ENCODE data around the gene HHATL.
A peak's percentile ranks its signal among the peaks of the same experiment; 100 is the strongest.

Gene HHATL

DNA sequence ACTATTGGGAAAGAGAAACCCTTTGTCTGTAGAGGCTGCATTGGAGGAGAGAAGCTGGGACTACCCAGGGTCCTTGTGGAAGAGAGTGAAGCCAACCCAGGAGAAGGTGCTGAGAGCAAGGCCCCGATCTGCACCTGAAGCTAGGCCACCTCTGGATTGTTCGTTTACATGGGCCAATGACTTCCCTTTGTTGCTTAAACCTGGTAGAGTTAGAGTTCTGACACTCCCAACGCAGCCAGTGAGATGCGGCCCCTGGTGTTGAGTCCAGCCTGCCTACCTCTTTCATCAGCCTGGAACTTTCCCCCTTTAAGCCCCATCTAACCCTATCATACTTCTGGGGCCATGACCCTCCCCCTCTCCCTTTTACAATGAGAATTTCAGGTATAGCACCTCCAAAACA, 39.7 kb upstream of the HHATL start:
- no peaks in the 10 kb centered on the region for H3K27me3 ChIP-seq (ENCODE audit: insufficient read depth, low read length)
- H3K9me3 ChIP-seq (ENCODE audit: low read length), result no peaks in the 10 kb centered on the region
- H3K4me3 ChIP-seq (ENCODE audit: low read length), result no peak overlapping the region
- H3K4me1 ChIP-seq (ENCODE audit: insufficient read depth, low read length), result no peaks in the 10 kb centered on the region
- no peak overlapping the region for H2AFZ ChIP-seq (ENCODE audit: low read depth, low read length)
- H3K36me3 ChIP-seq (ENCODE audit: insufficient read depth, low read length), result no peaks in the 10 kb centered on the region

DNA sequence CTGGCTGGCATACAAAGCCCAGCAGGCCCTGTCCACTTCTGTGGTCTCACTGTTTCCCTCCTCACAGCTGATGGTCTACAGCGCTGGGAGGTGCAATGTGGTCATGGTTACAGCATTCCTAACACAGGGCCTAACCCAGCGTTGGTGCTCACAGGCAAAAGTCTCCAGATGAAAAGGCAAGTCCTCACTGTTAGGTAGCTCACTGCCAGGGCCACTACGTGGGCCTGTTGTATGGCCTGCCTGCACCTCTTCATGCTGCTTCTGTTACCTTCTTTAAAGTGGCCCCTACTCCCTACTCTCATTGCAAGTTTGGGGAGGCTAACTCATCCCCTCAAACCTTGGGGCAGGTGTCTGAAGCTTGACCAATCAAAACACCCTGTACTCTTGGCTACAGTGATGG, 39.2 kb upstream of the HHATL start:
- H3K4me1 ChIP-seq (ENCODE audit: insufficient read depth, low read length), result no peaks in the 10 kb centered on the region
- H3K36me3 ChIP-seq (ENCODE audit: insufficient read depth, low read length), result no peaks in the 10 kb centered on the region
- no peak overlapping the region for H3K4me3 ChIP-seq (ENCODE audit: low read length)
- no peaks in the 10 kb centered on the region for H3K27me3 ChIP-seq (ENCODE audit: insufficient read depth, low read length)
- no peaks in the 10 kb centered on the region for H3K9me3 ChIP-seq (ENCODE audit: low read length)
- H2AFZ ChIP-seq (ENCODE audit: low read depth, low read length), result no peak overlapping the region

DNA sequence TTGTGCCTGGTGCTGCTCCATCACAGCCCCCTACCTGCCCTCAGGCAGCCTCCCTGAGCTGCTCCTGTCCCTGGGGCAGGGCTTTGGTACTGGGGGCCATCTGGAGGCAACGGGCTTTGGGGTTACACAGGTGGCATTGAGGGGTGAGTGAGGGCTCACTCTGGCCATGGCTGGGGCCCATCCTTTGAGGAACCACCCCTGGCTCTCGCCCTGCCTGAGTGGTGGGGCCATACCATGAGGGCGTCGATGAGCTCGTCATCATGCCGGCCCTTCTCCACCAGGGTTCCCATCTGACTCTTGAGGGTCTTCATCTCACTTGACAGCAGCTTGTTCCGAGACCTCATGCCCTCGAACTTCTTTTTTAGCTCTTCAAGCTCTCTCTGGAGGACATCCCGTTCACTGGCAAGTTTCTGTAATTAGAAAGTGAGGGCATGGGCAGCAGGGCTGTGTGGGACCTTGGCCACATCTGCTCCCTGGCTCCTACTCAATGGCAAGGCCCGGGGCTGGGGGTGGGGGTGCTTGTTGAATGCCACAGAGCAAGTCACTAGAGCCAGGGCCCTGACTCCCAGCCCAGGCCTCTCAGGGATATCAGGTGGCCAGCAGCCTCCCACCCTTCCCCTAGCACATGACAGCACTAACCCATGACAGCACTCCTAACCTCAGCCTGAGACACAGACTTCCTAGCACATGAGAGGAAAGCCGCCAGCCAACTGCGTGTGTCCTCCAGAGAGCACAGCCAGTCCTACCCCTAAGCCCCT, 37.0 kb upstream of the HHATL start:
- H3K4me1 ChIP-seq (ENCODE audit: insufficient read depth, low read length), result no peaks in the 10 kb centered on the region
- H3K27me3 ChIP-seq (ENCODE audit: insufficient read depth, low read length), result no peaks in the 10 kb centered on the region
- no peaks in the 10 kb centered on the region for H3K36me3 ChIP-seq (ENCODE audit: insufficient read depth, low read length)
- peaks cover 2% of the 10 kb centered on the region for H3K9me3 ChIP-seq (ENCODE audit: low read length)
- no peak overlapping the region for H2AFZ ChIP-seq (ENCODE audit: low read depth, low read length)
- no peak overlapping the region for H3K4me3 ChIP-seq (ENCODE audit: low read length)

DNA sequence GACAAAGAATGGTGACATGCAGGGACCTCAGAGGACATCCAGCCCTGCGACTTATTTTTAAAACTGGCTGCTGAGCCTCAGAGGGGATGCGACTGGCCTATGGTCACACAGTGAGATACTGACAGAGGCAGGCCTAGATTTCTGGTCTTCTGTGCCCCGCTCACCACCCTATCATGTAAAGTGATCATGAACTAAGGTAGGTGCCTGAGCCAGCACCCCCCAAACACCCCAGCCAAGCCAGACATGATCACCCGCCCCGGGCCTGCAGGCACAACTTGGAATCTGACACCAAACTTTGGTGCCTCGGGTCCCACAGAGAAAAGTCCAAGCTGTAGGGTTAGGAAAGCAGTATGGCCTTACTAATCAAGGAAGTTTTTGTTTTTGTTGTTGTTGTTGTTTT, 33.9 kb upstream of the HHATL start:
- Histone ChIP-seq H3K4me1 (ENCODE audit: insufficient read depth, low read length) (peaks cover 14% of the 10 kb centered on the region), H3K36me3 (ENCODE audit: insufficient read depth, low read length) (no peaks in the 10 kb centered on the region), H3K9me3 (ENCODE audit: low read length) (peaks cover 2% of the 10 kb centered on the region), H3K4me3 (ENCODE audit: low read length) (no peak overlapping the region), H2AFZ (ENCODE audit: low read depth, low read length) (no peak overlapping the region), H3K27me3 (ENCODE audit: insufficient read depth, low read length) (no peaks in the 10 kb centered on the region)

DNA sequence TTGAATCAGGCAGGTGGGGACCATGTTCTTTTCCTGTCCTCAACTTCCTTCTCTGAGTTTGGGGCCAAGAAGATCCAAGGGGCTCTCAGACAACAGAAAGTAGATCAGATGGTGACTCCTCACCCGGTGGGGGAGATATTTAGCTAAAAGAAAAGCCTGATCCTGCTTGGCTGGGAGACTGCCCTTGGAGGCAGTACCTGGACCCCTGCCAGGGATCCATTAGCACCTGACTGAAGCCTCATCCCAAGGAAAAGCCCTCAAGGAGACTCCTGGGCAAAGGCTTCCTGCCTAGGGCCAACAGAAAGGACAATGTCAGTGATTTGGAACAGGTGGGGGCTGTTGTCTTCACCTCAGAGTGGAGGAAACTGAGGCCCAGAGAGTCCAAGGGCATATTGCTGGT, 33.5 kb upstream of the HHATL start:
- Histone ChIP-seq H3K9me3 (ENCODE audit: low read length) (peaks cover 2% of the 10 kb centered on the region), H2AFZ (ENCODE audit: low read depth, low read length) (no peak overlapping the region), H3K4me3 (ENCODE audit: low read length) (no peak overlapping the region)

DNA sequence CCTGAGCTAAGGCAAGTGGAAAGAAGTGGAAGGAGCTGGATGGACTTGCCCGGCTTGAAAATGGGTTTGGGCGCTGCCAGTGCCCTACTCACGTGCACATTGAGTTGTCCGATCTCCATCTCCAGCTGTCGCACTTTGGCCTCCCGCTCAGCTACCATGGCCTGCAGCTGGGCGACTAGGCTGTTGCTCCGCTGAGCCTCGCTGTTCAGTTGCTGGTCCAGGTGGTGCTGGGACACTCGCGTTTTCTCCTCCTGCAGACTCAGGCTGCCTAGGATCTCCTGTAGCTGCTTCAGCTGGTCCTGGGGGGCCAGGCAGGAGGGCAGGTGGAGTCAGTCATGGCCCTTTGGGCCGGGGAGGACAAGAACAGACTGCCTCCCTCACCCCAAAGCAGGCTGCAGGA, 33.0 kb upstream of the HHATL start:
- Histone ChIP-seq H3K4me3 (ENCODE audit: low read length) (no peak overlapping the region), H3K4me1 (ENCODE audit: insufficient read depth, low read length) (peaks cover 14% of the 10 kb centered on the region), H2AFZ (ENCODE audit: low read depth, low read length) (no peak overlapping the region), H3K36me3 (ENCODE audit: insufficient read depth, low read length) (no peaks in the 10 kb centered on the region), H3K9me3 (ENCODE audit: low read length) (peaks cover 2% of the 10 kb centered on the region), H3K27me3 (ENCODE audit: insufficient read depth, low read length) (no peaks in the 10 kb centered on the region)

More for the DNA sequence above, 33.5 kb upstream of the HHATL start:
- no peaks in the 10 kb centered on the region for H3K27me3 ChIP-seq (ENCODE audit: insufficient read depth, low read length)
- no peaks in the 10 kb centered on the region for H3K36me3 ChIP-seq (ENCODE audit: insufficient read depth, low read length)
- H3K4me1 ChIP-seq (ENCODE audit: insufficient read depth, low read length), result peaks cover 14% of the 10 kb centered on the region

DNA sequence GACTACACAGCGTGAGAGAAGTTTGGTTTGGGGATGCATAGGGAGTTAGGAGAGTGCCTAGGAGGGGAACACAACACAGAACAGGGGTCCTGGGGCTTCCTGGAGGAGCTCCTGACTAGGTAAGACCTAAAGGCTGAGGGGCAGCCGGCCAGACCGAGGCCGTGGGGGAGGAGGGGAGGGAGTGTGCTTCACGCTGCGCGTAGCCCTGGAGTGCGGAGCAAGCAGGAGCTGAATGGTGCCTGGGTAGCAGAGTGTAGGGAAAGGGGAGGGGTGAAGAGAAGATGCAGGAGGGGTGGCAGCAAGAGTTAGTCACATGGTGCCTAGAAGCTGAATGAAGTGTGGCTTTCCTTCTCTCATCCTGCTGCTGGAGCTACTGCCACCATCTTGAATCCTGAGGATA, 32.4 kb upstream of the HHATL start:
- H3K4me1 ChIP-seq (ENCODE audit: insufficient read depth, low read length), result peaks cover 14% of the 10 kb centered on the region

DNA sequence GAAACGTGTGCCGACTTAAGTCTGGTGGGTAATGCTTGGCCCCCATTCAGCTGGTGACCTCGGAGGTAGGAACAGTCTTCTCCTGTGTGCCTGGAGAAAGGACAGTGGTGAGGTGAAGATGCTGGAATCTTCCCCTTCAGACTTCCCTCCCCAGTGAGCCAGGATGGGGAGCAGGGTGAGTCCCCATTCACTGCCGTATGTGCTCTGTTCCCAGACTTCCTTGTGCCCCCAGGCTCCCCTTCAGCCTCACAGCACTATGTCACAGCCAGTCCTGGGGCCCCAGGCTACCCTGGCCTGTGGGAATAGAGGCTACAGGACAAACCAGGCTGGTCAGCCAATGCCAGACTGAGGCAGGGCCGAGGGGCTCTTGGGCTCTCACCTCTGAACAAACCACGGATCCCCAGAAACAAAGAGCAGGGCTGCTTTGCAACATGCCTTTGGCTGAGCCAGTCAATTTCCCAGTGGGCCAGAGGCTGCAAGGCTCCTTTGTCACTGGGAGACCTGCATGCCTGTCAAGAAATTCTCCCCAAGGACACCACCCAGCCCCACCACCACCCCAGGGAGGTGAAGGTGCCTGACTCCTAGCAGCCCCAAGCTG, 31.8 kb upstream of the HHATL start:
- Histone ChIP-seq H3K4me1 (ENCODE audit: insufficient read depth, low read length) (peaks cover 14% of the 10 kb centered on the region), H2AFZ (ENCODE audit: low read depth, low read length) (no peak overlapping the region), H3K9me3 (ENCODE audit: low read length) (peaks cover 2% of the 10 kb centered on the region), H3K36me3 (ENCODE audit: insufficient read depth, low read length) (no peaks in the 10 kb centered on the region), H3K4me3 (ENCODE audit: low read length) (no peak overlapping the region), H3K27me3 (ENCODE audit: insufficient read depth, low read length) (no peaks in the 10 kb centered on the region)

More for the DNA sequence above, 32.4 kb upstream of the HHATL start:
- H3K27me3 ChIP-seq (ENCODE audit: insufficient read depth, low read length), result no peaks in the 10 kb centered on the region
- H2AFZ ChIP-seq (ENCODE audit: low read depth, low read length), result no peak overlapping the region
- H3K4me3 ChIP-seq (ENCODE audit: low read length), result no peak overlapping the region
- H3K9me3 ChIP-seq (ENCODE audit: low read length), result peaks cover 2% of the 10 kb centered on the region
- H3K36me3 ChIP-seq (ENCODE audit: insufficient read depth, low read length), result no peaks in the 10 kb centered on the region

DNA sequence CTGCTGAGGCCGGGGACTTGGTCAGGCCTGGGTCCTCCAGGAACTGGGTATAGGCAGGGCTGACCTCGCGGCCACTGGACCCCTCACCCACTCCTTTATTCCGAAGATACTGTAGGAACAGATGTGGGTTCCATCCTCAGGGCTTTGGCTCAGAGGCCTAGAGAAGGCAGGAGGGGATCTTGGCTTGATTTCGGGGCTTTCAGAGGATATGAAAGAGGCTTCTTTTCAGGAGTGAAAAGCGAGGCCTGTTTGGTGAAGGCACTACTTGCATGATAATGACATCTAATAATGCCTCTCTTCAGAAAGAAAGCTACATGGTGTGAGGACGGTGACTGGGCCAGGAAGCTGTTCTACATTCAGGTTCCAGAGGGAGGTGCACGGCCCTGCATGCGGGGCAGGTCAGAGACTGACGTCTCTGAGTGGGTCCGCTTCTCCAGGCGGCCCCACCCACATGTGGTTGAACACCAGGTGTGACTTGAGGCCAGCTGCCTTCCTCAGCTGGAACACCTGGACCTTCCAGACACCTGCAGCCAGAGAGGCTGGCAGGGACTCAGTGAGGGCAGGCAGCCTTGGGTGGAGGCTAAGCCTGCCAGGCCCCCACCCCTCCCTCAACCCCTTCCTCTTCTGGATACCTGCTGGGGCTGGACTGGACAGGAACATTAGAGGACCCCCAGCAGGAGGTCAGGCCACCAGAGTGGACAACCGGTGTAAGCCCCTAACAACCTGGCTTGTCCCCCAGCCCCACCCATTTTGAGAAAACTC, 31.1 kb upstream of the HHATL start:
- Histone ChIP-seq H3K27me3 (ENCODE audit: insufficient read depth, low read length) (no peaks in the 10 kb centered on the region), H2AFZ (ENCODE audit: low read depth, low read length) (peak overlapping the region; percentile 34), H3K36me3 (ENCODE audit: insufficient read depth, low read length) (no peaks in the 10 kb centered on the region), H3K9me3 (ENCODE audit: low read length) (peaks cover 2% of the 10 kb centered on the region), H3K4me1 (ENCODE audit: insufficient read depth, low read length) (peaks cover 14% of the 10 kb centered on the region), H3K4me3 (ENCODE audit: low read length) (no peak overlapping the region)

DNA sequence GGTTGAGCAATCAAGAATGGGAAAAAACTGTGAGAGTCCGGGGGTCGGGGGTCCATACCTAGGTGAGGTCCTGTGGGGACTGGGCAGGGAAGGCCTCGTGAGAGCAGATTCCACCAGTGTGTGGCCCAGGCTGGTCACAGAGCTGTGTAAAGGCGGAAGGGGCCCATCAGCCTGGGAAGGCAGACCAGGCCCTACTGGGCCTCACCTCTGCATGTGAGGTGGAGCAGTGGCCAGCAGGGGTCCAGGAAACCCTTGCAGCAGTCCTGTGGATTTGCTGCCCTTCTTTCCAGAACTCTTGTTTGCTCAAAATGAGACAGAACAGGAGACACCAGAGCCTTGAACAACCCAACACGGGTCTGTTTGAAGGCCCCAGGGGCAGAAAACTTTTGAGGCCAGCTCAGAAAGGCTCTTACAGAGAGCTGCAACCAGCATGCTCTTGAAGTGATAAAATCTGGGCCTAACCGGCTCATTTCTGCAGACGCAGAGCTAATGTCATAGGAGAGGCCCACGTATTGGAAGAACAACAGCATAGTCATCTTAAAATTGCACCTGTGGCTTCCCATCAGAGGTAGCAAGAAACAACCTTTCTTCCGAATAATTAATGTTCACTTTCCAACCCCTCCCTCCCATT, 30.3 kb upstream of the HHATL start:
- Histone ChIP-seq H2AFZ (ENCODE audit: low read depth, low read length) (peak overlapping the region; percentile 34), H3K36me3 (ENCODE audit: insufficient read depth, low read length) (no peaks in the 10 kb centered on the region), H3K4me1 (ENCODE audit: insufficient read depth, low read length) (peaks cover 14% of the 10 kb centered on the region), H3K4me3 (ENCODE audit: low read length) (no peak overlapping the region), H3K27me3 (ENCODE audit: insufficient read depth, low read length) (no peaks in the 10 kb centered on the region), H3K9me3 (ENCODE audit: low read length) (peaks cover 2% of the 10 kb centered on the region)

DNA sequence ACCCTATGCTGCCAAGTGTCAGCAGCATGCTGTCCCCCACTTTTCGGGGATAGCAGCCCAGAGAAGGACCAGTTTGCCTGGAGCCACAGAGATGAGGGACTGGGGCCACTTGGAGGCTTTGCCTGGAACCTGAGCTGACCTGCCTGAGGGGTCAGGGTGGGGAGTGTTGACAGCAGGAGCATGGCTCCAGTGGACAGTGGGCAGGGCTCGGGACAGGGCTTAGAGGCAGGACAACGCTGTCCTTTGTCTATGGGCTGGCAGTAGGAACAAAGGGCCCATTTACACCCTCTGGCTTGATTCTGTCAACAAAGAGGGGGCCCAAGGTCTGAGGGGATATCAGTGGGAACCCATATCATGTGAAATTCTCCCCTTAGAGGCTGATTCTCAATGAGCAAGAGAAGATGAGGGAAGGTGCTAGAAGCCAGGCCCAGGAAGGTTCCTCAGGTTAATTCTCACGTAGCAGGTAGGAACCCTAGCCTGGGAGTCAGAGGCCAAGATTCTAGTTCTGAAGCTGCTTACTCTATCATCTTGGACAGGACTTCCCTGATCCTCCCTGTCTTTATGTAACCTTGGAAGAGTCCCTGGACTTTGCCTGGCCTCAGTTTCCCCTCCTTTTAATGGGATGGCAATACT, 29.7 kb upstream of the HHATL start:
- no peaks in the 10 kb centered on the region for H3K27me3 ChIP-seq (ENCODE audit: insufficient read depth, low read length)
- no peaks in the 10 kb centered on the region for H3K36me3 ChIP-seq (ENCODE audit: insufficient read depth, low read length)
- H3K9me3 ChIP-seq (ENCODE audit: low read length), result peaks cover 2% of the 10 kb centered on the region
- H3K4me3 ChIP-seq (ENCODE audit: low read length), result no peak overlapping the region
- H2AFZ ChIP-seq (ENCODE audit: low read depth, low read length), result no peak overlapping the region
- H3K4me1 ChIP-seq (ENCODE audit: insufficient read depth, low read length), result peaks cover 14% of the 10 kb centered on the region

DNA sequence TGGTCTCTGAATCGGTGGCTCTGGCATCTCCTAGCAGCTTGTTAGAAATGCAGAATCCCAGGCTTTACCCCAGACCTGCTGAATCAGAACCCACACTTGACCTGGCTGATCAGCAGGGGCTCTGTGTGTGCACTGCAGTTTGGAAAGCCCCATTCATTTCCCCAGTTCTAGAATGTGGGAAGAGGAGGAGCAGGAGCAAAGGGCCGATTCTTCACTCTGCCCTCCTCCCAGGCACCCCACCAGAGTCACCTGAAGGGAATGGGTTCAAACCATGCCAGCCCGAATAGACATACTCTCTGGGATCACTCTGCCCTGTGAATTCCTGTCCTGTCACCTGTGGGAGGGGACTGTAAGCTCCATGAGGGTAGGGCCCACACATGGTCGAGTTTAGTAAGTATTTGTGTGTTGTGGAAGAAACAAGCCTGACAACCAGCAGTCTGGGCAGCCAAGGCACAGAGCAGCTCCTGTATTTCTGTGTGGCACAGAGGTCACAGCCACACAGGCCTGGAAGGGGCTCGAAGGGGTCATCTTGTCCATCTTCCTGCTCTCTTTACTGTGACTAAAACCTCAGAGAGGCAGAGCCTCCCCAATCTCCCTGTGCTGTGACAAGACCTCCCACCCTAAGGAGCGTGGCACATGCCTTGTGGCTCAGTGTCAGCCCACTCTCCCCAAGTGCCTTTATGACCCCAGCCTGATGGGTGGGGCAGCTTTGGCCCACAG, 29.0 kb upstream of the HHATL start:
- Histone ChIP-seq H3K36me3 (ENCODE audit: insufficient read depth, low read length) (no peaks in the 10 kb centered on the region), H3K4me3 (ENCODE audit: low read length) (no peak overlapping the region), H3K9me3 (ENCODE audit: low read length) (peaks cover 2% of the 10 kb centered on the region), H3K4me1 (ENCODE audit: insufficient read depth, low read length) (peaks cover 14% of the 10 kb centered on the region), H2AFZ (ENCODE audit: low read depth, low read length) (no peak overlapping the region), H3K27me3 (ENCODE audit: insufficient read depth, low read length) (no peaks in the 10 kb centered on the region)
